Endothelial cell of umbilical vein (primary cell): Measurements from ENCODE around the gene DNAI1. TPM values are rescaled to one million over a fixed set of nuclear protein-coding genes. Genes with fewer than 3 reads are reported as not detected.

Experiments
- BruUV-seq: library from RNA; stranded (reverse); fragments of 400-500 nt; replicated peaks from 2 replicates; lab custom pipeline; 2021; lab: Mats Ljungman, UMichigan
- CTCF ChIA-PET: fragments of 300-600, 350-600 bp; sonication (Branson Sonifier 250); formaldehyde crosslinking; loops from one replicate; lab custom pipeline; 2021; ENCODE audit warnings: antibody characterized with exemption, inconsistent platforms; lab: Charles Lee
- POLR2A ChIA-PET: fragments of 300-600, 350-600 bp; sonication (Branson Sonifier 250); formaldehyde crosslinking; loops from one replicate; lab custom pipeline; 2021; ENCODE audit warnings: antibody characterized with exemption, inconsistent platforms; lab: Charles Lee
- DNase-seq: peaks from one replicate; pipeline ENCODE4 v3.0.0-alpha.2; 2011; ENCODE audit warnings: low read depth, low spot score
- FAIRE-seq: peaks from 2 replicates; lab custom pipeline; 2011; peaks lifted over from hg19 to GRCh38; lab: Jason Lieb, UNC
- H2AFZ ChIP-seq: 2 replicates; pipeline ENCODE4 v1.6.0; 2012; ENCODE audit warnings: low read depth, low read length, control low read depth, inconsistent platforms
- H3K27ac ChIP-seq: 2 replicates; pipeline ENCODE4 v1.5.1; 2011; ENCODE audit warnings: low read depth, mild to moderate bottlenecking, control low read depth, low read length, moderate library complexity; ENCODE audit not compliant: insufficient read depth
- H3K27me3 ChIP-seq, 2 experiments: 2 replicates each; pipeline versions ENCODE4 v1.6.0 to v1.6.1; 2011; ENCODE audit warnings: low read length in 2 of 2, mixed read lengths in 1 of 2; ENCODE audit not compliant: control insufficient read depth in 2 of 2, insufficient read depth in 2 of 2
- H3K36me3 ChIP-seq, 2 experiments: 2 replicates in 1 of 2; 3 replicates in 1 of 2; pipeline ENCODE4 v1.5.1; 2011; ENCODE audit warnings: low read length in 2 of 2, mild to moderate bottlenecking in 1 of 2, moderate library complexity in 1 of 2; ENCODE audit not compliant: control insufficient read depth in 2 of 2, insufficient read depth in 2 of 2; ENCODE audit errors: extremely low read depth in 1 of 2
- H3K4me1 ChIP-seq: 3 replicates; pipeline ENCODE4 v1.5.1; 2011; ENCODE audit warnings: mild to moderate bottlenecking, low read length; ENCODE audit not compliant: control insufficient read depth, insufficient read depth; ENCODE audit errors: extremely low read depth
- H3K4me2 ChIP-seq: 2 replicates; pipeline ENCODE4 v1.6.1; 2011; ENCODE audit warnings: low read length, control low read depth, mixed read lengths; ENCODE audit not compliant: insufficient read depth
- H3K4me3 ChIP-seq, 3 experiments: fragments of 200-600 bp in 1 of 3; sonication (generic), shearing (Covaris generic) in 1 of 3; replicated peaks in 1 of 3; 2 replicates each; pipeline ENCODE4 v1.5.1; 2011 to 2016; ENCODE audit warnings: control low read depth in 3 of 3, low read length in 3 of 3, mild to moderate bottlenecking in 2 of 3, inconsistent platforms in 1 of 3, low read depth in 1 of 3, moderate library complexity in 1 of 3; ENCODE audit not compliant: insufficient read depth in 1 of 3
- H3K79me2 ChIP-seq: 2 replicates; pipeline ENCODE4 v1.6.0; 2012; ENCODE audit warnings: low read length, inconsistent platforms; ENCODE audit not compliant: control insufficient read depth, insufficient read depth
- H3K9ac ChIP-seq: replicated peaks from 2 replicates; pipeline ENCODE3; 2011; ENCODE audit warnings: low read length, control low read depth; ENCODE audit not compliant: insufficient read depth; ENCODE audit errors: extremely low read depth
- H3K9me1 ChIP-seq: replicated peaks from 3 replicates; pipeline ENCODE4 v1.6.0; 2011; ENCODE audit warnings: mild to moderate bottlenecking, low read length; ENCODE audit not compliant: control insufficient read depth, insufficient read depth; ENCODE audit errors: extremely low read depth
- H3K9me3 ChIP-seq: replicated peaks from 2 replicates; pipeline ENCODE4 v1.5.1; 2012; ENCODE audit warnings: low read length, inconsistent platforms; ENCODE audit not compliant: control insufficient read depth, insufficient read depth
- H4K20me1 ChIP-seq: replicated peaks from 2 replicates; pipeline ENCODE3; 2011; ENCODE audit warnings: mild to moderate bottlenecking, low read length; ENCODE audit not compliant: control insufficient read depth, insufficient read depth; ENCODE audit errors: extremely low read depth
- CTCF ChIP-seq, 2 donors: IDR thresholded peaks; 1 replicate in 1 of 2; 2 replicates in 1 of 2; pipeline ENCODE4 v1.5.1; 2011; ENCODE audit warnings: low read length in 2 of 2, mild to moderate bottlenecking in 2 of 2, moderate library complexity in 2 of 2, control low read depth in 1 of 2, inconsistent platforms in 1 of 2, low read depth in 1 of 2; ENCODE audit not compliant: insufficient read depth in 1 of 2; ENCODE audit errors: extremely low read depth in 1 of 2
- EZH2 ChIP-seq: IDR thresholded peaks from 2 replicates; pipeline ENCODE4 v1.6.1; 2012; ENCODE audit warnings: borderline replicate concordance, low read depth, mild to moderate bottlenecking, moderate library complexity, low read length, inconsistent platforms; ENCODE audit not compliant: severe bottlenecking
- FOS ChIP-seq: IDR thresholded peaks from 2 replicates; pipeline ENCODE4 v1.6.1; 2011; ENCODE audit warnings: mild to moderate bottlenecking, low read length, moderate library complexity, borderline replicate concordance; ENCODE audit not compliant: insufficient read depth
- GATA2 ChIP-seq: IDR thresholded peaks from 2 replicates; pipeline ENCODE4 v1.7.0; 2011; ENCODE audit warnings: low read depth, mild to moderate bottlenecking, moderate library complexity, mixed read lengths, low read length; ENCODE audit not compliant: insufficient read length, insufficient read depth
- JUN ChIP-seq: IDR thresholded peaks from 2 replicates; pipeline ENCODE4 v1.6.1; 2011; ENCODE audit warnings: borderline replicate concordance, low read depth; ENCODE audit not compliant: insufficient read length, insufficient read depth
- MAX ChIP-seq: IDR thresholded peaks from 2 replicates; pipeline ENCODE4 v1.6.1; 2011; ENCODE audit not compliant: insufficient read depth, insufficient read length
- MYC ChIP-seq: IDR thresholded peaks from one replicate; pipeline ENCODE4 v1.6.1; 2011; ENCODE audit warnings: mild to moderate bottlenecking, low read depth, low read length
- POLR2A ChIP-seq: IDR thresholded peaks from 2 replicates; pipeline ENCODE4 v1.6.1; 2012; ENCODE audit warnings: low read depth, mild to moderate bottlenecking, control low read depth, low read length
- POLR2AphosphoS5 ChIP-seq: IDR thresholded peaks from 2 replicates; pipeline ENCODE4 v1.6.1; 2012; ENCODE audit warnings: low read depth, mild to moderate bottlenecking, control low read depth, low read length, moderate library complexity; ENCODE audit not compliant: insufficient read depth
- dilution Hi-C: fragments of 300-500 bp; cut with MboI; formaldehyde crosslinking; loops from one replicate; pipeline ENCODE4 v1.15.0; 2019; ENCODE audit warnings: low sequenced_read_pairs; ENCODE audit not compliant: extremely low pct_ligation_motif_present
- intact Hi-C: fragments of 100-400 bp; cut with micrococcal nuclease; formaldehyde crosslinking; loops from one replicate; pipeline ENCODE4 v1.10.0; 2022
- polyA plus RNA-seq, 4 experiments: library from polyadenylated mRNA; depleted of rRNA in 3 of 4; stranded (reverse) in 3 of 4; unstranded in 1 of 4; fragments of >200 nt; gene quantifications; 2 replicates each; pipeline versions ENCODE4 v1.2.1 to v1.2.3, GENCODE V29; 2011 to 2012; ENCODE audit warnings: missing spikeins in 1 of 4
- total RNA-seq: library from RNA; stranded (reverse); gene quantifications from 2 replicates; pipeline ENCODE4 v1.2.3, GENCODE V29; 2021

The DNAI1 gene
- total and polyA plus RNA-seq, 2 donors (not counting 3 experiments of a cell fraction or from before 2014, with no cell fraction given): not detected

GRCh38 chr9:34428325-34428958, 30.2 kb upstream of the DNAI1 start:
- Histone ChIP-seq H3K4me1 (peaks cover 15% of the 10 kb centered on the region), H3K4me3 (no peak overlapping the region), H3K9ac (no peak overlapping the region), H3K9me3 (no peaks in the 10 kb centered on the region), H3K4me2 (no peak overlapping the region), H3K36me3 (no peaks in the 10 kb centered on the region), H2AFZ (no peak overlapping the region), H3K79me2 (no peaks in the 10 kb centered on the region), H3K9me1 (no peaks in the 10 kb centered on the region), H4K20me1 (no peaks in the 10 kb centered on the region), H3K27ac (no peak overlapping the region), H3K27me3 (no peaks in the 10 kb centered on the region)
- DNase-seq: peak; percentile 82
- intact Hi-C loops: no loop called here
- peak; percentile 98 for FAIRE-seq
- dilution Hi-C loops: no loop called here
- TF ChIP-seq FOS: no peak
- TF ChIP-seq POLR2AphosphoS5: peak; percentile 29
- TF ChIP-seq JUN: no peak
- TF ChIP-seq EZH2: no peak
- no peak for TF ChIP-seq GATA2
- TF ChIP-seq CTCF (IDR thresholded peaks at IDR 0.05; ENCODE audit: extremely low read depth in 1 of 2, insufficient read depth in 1 of 2, low read depth in 1 of 2, low read length in 2 of 2): no peak
- no peak for TF ChIP-seq MAX
- no peak for TF ChIP-seq MYC
- no peak for TF ChIP-seq POLR2A
- CTCF ChIA-PET: interaction anchor here (0.8 to 7.9 kb wide), 10 partner anchors 12 to 175 kb away, joined by 3 to 108 read pairs (median 4); no protein-coding TSS in a partner anchor
- BruUV-seq: no TSS peak
- POLR2A ChIA-PET: interaction anchor here (0.5 kb wide), 1 partner anchor 12 kb away, joined by 4 read pairs; no protein-coding TSS in a partner anchor
